NCI-H1105 treated with DMSO at 0.1 percent for 48 hours (cell line): ENCODE results near the gene C2.
"Not testable (repeated sequence)": the region's sequence is repeated elsewhere in the genome, so short reads cannot be mapped to it uniquely, and the experiment has no call there.

Source experiments
- DNase-seq: peaks from one replicate; lab custom pipeline; 2025; lab: John Stamatoyannopoulos, UW

Gene C2

GRCh38 chr6:31899215-31899614 lies 28.3 kb upstream of the C2 start:
- DNase-seq: no peak

GRCh38 chr6:31899882-31900722 lies 27.4 kb upstream of the C2 start:
- DNase-seq: no peak

- DNase-seq: no peak
Measured at GRCh38 chr6:31900917-31901414, 26.6 kb upstream of the C2 start.

GRCh38 chr6:31901415-31901952 lies 26.0 kb upstream of the C2 start:
- DNase-seq: peak; percentile 24

GRCh38 chr6:31901953-31902643 lies 25.4 kb upstream of the C2 start, which contains the start of gene ZBTB12:
TSS of gene ZBTB12 (minus strand) at chr6:31902086. CDS start at chr6:31901305, 781 bp downstream.
- DNase-seq: peak; percentile 94

GRCh38 chr6:31903957-31904356 lies 23.6 kb upstream of the C2 start:
- no peak for DNase-seq

- no peak for DNase-seq
Measured at GRCh38 chr6:31905041-31905440, 22.5 kb upstream of the C2 start.

- no peak for DNase-seq
Measured at GRCh38 chr6:31906122-31906521, 21.4 kb upstream of the C2 start.

GRCh38 chr6:31906727-31907126 lies 20.8 kb upstream of the C2 start:
- not testable (repeated sequence) for DNase-seq

- no peak for DNase-seq
Measured at GRCh38 chr6:31907158-31907813, 20.2 kb upstream of the C2 start.

- DNase-seq: not testable (repeated sequence)
Measured at GRCh38 chr6:31908255-31908654, 19.3 kb upstream of the C2 start.

GRCh38 chr6:31908791-31909190 lies 18.7 kb upstream of the C2 start:
- no peak for DNase-seq

- not testable (repeated sequence) for DNase-seq
Measured at GRCh38 chr6:31909298-31909697, 18.2 kb upstream of the C2 start.

- no peak for DNase-seq
Measured at GRCh38 chr6:31911826-31912585, 15.5 kb upstream of the C2 start.

- DNase-seq: no peak
Measured at GRCh38 chr6:31915351-31915750, 12.2 kb upstream of the C2 start.

GRCh38 chr6:31915756-31916155 lies 11.8 kb upstream of the C2 start:
- DNase-seq: no peak

GRCh38 chr6:31918069-31918720 lies 9.3 kb upstream of the C2 start:
- no peak for DNase-seq

GRCh38 chr6:31919624-31920303 lies 7.8 kb upstream of the C2 start:
- DNase-seq: no peak

- no peak for DNase-seq
Measured at GRCh38 chr6:31920811-31921210, 6.7 kb upstream of the C2 start.

- peak; percentile 41 for DNase-seq
Measured at GRCh38 chr6:31922942-31923341, 4.6 kb upstream of the C2 start.
